IPS-15b (cell line): ENCODE data around the gene CORO2B.
A peak's percentile ranks its signal among the peaks of the same experiment; 100 is the strongest.
"Not testable (repeated sequence)": the region's sequence is repeated elsewhere in the genome, so short reads cannot be mapped to it uniquely, and the experiment has no call there.

ENCODE experiments used
- H3K27me3 ChIP-seq: one replicate; pipeline ENCODE4 v1.6.1; 2013; ENCODE audit warnings: low read length; ENCODE audit not compliant: control insufficient read depth, insufficient read depth
- H3K36me3 ChIP-seq: one replicate; pipeline ENCODE4 v1.6.1; 2013; ENCODE audit warnings: low read length; ENCODE audit not compliant: control insufficient read depth, insufficient read depth
- H3K4me1 ChIP-seq: one replicate; pipeline ENCODE4 v1.6.1; 2013; ENCODE audit warnings: mild to moderate bottlenecking, low read length; ENCODE audit not compliant: control insufficient read depth, insufficient read depth
- H3K4me3 ChIP-seq: one replicate; pipeline ENCODE4 v1.5.1; 2013; ENCODE audit warnings: low read depth, low read length
- H3K9ac ChIP-seq: one replicate; pipeline ENCODE4 v1.6.1; 2013; ENCODE audit warnings: low read depth, mild to moderate bottlenecking, low read length
- H3K9me3 ChIP-seq: one replicate; pipeline ENCODE4 v1.6.1; 2013; ENCODE audit warnings: mild to moderate bottlenecking, low read length; ENCODE audit not compliant: control insufficient read depth, insufficient read depth

CORO2B gene

GRCh38 chr15:68640791-68641331 is 62.1 kb downstream of the CORO2B start:
- H3K36me3 ChIP-seq: no peaks in the 10 kb centered on the region
- H3K27me3 ChIP-seq: no peaks in the 10 kb centered on the region
- H3K9me3 ChIP-seq: no peaks in the 10 kb centered on the region
- no peak overlapping the region for H3K9ac ChIP-seq
- peaks cover 2% of the 10 kb centered on the region for H3K4me1 ChIP-seq
- H3K4me3 ChIP-seq: no peak overlapping the region

DNA sequence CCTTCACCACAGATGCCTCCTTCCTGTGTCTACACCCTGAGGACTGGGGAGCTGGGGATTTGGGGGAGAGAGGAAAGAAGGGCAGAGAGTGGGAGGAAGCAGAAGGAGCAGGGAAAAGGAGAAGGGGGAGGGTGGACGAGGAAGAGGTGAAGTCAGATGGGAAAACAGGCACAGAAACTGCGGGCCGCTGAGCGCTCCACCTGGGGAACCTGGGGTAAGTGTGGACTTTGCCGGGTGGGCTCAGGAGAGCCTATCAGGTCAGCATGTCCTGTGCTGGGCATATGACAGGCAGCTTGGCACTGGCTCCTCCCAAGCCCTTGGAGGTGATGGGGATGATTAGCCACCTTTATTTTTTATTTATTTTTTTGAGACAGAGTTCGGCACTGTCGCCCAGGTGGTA is 62.6 kb downstream of the CORO2B start:
- Histone ChIP-seq H3K27me3 (no peaks in the 10 kb centered on the region), H3K4me1 (peaks cover 2% of the 10 kb centered on the region), H3K4me3 (no peak overlapping the region), H3K9me3 (no peaks in the 10 kb centered on the region), H3K36me3 (no peaks in the 10 kb centered on the region), H3K9ac (no peak overlapping the region)

DNA sequence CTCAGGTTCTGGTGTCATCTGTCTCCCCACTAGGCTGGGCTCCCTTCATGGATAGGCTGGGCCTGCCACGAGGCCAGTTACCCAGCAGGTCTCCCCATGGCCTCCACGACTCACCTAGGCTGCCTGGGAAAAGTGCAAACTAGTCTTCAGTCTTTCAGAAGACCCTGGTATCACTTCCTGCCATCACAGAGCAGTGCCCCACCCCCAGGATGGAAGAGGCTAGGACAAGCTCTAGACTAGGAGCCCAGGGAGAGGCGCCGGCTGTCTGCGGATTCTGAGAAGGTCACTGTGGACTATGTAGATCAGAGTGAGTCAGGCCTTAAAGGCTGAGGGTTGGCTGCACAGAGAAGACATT is 63.7 kb downstream of the CORO2B start:
- Histone ChIP-seq H3K9ac (no peak overlapping the region), H3K4me1 (peaks cover 2% of the 10 kb centered on the region), H3K9me3 (no peaks in the 10 kb centered on the region), H3K4me3 (no peak overlapping the region), H3K27me3 (no peaks in the 10 kb centered on the region), H3K36me3 (no peaks in the 10 kb centered on the region)

GRCh38 chr15:68643216-68643830 is 64.5 kb downstream of the CORO2B start:
- Histone ChIP-seq H3K36me3 (no peaks in the 10 kb centered on the region), H3K4me1 (peaks cover 2% of the 10 kb centered on the region), H3K9me3 (no peaks in the 10 kb centered on the region), H3K4me3 (no peak overlapping the region), H3K27me3 (no peaks in the 10 kb centered on the region), H3K9ac (no peak overlapping the region)

DNA sequence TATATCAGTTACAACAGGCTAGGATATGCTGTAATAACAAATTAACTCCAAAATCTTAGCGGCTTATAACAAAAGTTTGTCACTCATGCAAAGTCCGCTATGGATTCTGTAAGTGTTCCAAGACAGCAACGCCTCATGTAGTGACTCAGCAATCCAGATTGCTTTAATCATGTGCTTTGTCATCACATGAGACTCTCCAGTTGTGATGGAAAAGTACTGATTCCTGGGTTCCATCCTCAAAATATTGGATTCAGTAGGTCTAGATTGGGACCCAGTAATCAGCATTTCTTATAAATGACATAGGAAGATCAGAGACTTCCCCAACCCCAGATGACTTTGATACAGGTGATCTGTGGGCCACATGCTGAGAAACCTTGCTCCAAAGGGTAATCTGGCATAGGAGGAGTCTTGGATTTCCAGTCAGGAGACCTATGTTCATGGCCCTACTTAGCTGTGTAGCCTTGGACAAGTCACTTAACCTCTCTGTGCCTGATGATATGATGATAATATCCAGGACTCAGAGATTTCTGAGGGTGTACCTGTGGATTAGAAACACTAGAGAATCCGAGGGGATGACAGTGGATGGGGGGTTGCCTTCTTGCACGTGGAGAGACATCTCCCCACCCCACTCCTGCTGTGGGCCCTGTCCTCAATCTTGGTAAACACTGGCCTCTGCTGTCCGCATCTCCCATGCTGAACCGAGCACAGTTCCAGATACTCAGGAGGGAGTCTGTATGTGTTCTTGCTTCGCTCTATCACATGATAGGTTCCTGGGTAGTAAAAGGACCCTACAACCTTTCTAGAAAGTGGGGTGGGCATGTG is 65.5 kb downstream of the CORO2B start:
- H3K27me3 ChIP-seq: no peaks in the 10 kb centered on the region
- no peak overlapping the region for H3K9ac ChIP-seq
- H3K4me1 ChIP-seq: peaks cover 2% of the 10 kb centered on the region
- no peak overlapping the region for H3K4me3 ChIP-seq
- no peaks in the 10 kb centered on the region for H3K9me3 ChIP-seq
- H3K36me3 ChIP-seq: no peaks in the 10 kb centered on the region

DNA sequence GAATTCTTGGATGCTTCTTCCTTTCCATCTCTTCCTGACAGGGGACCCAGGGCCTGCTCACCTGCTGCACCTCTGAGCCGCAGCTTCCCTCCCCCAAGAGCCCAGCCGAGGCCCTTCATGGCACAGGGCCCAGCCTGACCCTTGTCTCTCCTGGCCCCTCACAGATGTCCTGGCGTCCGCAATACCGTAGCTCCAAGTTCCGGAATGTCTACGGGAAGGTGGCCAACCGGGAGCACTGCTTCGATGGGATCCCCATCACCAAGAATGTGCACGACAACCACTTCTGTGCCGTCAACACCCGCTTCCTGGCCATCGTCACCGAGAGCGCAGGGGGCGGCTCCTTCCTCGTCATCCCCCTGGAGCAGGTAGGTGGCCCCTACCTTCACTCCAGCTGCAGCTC is 66.2 kb downstream of the CORO2B start:
- Histone ChIP-seq H3K4me3 (no peak overlapping the region), H3K9me3 (no peaks in the 10 kb centered on the region), H3K27me3 (no peaks in the 10 kb centered on the region), H3K36me3 (no peaks in the 10 kb centered on the region), H3K4me1 (peaks cover 2% of the 10 kb centered on the region), H3K9ac (no peak overlapping the region)

GRCh38 chr15:68646156-68646555 is 67.4 kb downstream of the CORO2B start:
- H3K27me3 ChIP-seq: no peaks in the 10 kb centered on the region
- peaks cover 6% of the 10 kb centered on the region for H3K4me1 ChIP-seq
- no peak overlapping the region for H3K4me3 ChIP-seq
- no peaks in the 10 kb centered on the region for H3K36me3 ChIP-seq
- H3K9me3 ChIP-seq: no peaks in the 10 kb centered on the region
- H3K9ac ChIP-seq: no peak overlapping the region

GRCh38 chr15:68646696-68647095 is 67.9 kb downstream of the CORO2B start:
- Histone ChIP-seq H3K4me3 (no peak overlapping the region), H3K9ac (no peak overlapping the region), H3K4me1 (peaks cover 5% of the 10 kb centered on the region), H3K27me3 (no peaks in the 10 kb centered on the region), H3K36me3 (no peaks in the 10 kb centered on the region), H3K9me3 (no peaks in the 10 kb centered on the region)

GRCh38 chr15:68647361-68647760 is 68.6 kb downstream of the CORO2B start:
- not testable (repeated sequence) for H3K36me3 ChIP-seq, H3K4me1 ChIP-seq, H3K4me3 ChIP-seq, H3K9ac ChIP-seq, H3K27me3 ChIP-seq, H3K9me3 ChIP-seq

GRCh38 chr15:68650901-68651709 is 72.3 kb downstream of the CORO2B start:
- no peaks in the 10 kb centered on the region for H3K27me3 ChIP-seq
- peaks cover 15% of the 10 kb centered on the region for H3K4me1 ChIP-seq
- H3K4me3 ChIP-seq: peak overlapping the region; percentile 52
- H3K9ac ChIP-seq: no peak overlapping the region
- no peaks in the 10 kb centered on the region for H3K36me3 ChIP-seq
- H3K9me3 ChIP-seq: no peaks in the 10 kb centered on the region

DNA sequence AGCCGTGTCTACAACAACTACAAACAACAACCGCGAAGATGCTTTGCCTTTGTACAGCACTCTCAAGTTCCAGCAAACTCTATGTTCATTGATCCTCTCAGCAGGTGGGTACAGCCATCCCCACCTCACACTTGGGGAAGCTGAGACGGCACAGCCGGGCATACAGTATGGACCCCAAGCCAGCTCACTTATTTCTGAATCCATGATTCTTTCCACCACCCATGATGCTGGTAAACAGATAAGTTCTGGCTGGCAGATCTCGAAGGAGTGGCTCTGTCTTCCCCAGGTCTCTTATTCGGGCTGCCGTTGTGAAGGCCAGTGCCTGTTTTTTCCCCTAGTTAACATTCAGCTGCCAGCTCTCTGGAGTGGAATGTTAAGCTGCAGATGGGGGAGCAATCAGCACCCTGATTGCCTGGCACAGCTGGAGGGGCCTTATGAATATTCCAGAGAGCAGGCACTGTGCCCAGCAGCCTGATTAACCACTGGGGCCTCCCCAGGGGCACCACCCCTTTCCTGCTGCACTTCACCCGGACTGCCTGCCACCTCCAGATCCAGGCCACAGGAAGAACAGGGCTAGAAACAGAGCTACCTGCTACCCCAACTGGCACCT is 73.2 kb downstream of the CORO2B start:
- Histone ChIP-seq H3K9ac (no peak overlapping the region), H3K27me3 (no peaks in the 10 kb centered on the region), H3K9me3 (no peaks in the 10 kb centered on the region), H3K36me3 (no peaks in the 10 kb centered on the region), H3K4me3 (no peak overlapping the region), H3K4me1 (peaks cover 15% of the 10 kb centered on the region)
